GM10266 (cell line): ENCODE measurements around the gene CD248.

Source experiments
- DNase-seq: peaks from one replicate; pipeline ENCODE4 v3.0.0; 2012; ENCODE audit errors: extremely low spot score
- TF ChIP-seq, protein P1 (sequence below): IDR thresholded peaks from 2 replicates; pipeline ENCODE4 v1.5.1; 2012; ENCODE audit warnings: mild to moderate bottlenecking, low read depth; ENCODE audit not compliant: control insufficient read depth, insufficient read depth; ENCODE audit errors: missing control alignments

The CD248 gene

GRCh38 chr11:66316849-66317251 lies at the start of gene CD248:
TSS of gene CD248 (minus strand) at chr11:66317044. CDS start at chr11:66317027, 17 bp downstream.
- no peak for DNase-seq
- TF ChIP-seq, protein P1, sequence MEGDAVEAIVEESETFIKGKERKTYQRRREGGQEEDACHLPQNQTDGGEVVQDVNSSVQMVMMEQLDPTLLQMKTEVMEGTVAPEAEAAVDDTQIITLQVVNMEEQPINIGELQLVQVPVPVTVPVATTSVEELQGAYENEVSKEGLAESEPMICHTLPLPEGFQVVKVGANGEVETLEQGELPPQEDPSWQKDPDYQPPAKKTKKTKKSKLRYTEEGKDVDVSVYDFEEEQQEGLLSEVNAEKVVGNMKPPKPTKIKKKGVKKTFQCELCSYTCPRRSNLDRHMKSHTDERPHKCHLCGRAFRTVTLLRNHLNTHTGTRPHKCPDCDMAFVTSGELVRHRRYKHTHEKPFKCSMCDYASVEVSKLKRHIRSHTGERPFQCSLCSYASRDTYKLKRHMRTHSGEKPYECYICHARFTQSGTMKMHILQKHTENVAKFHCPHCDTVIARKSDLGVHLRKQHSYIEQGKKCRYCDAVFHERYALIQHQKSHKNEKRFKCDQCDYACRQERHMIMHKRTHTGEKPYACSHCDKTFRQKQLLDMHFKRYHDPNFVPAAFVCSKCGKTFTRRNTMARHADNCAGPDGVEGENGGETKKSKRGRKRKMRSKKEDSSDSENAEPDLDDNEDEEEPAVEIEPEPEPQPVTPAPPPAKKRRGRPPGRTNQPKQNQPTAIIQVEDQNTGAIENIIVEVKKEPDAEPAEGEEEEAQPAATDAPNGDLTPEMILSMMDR: no peak

- DNase-seq: peak; percentile 7
- TF ChIP-seq, protein P1: no peak
Measured at GRCh38 chr11:66365711-66366619, 49.1 kb upstream of the CD248 start.

DNA sequence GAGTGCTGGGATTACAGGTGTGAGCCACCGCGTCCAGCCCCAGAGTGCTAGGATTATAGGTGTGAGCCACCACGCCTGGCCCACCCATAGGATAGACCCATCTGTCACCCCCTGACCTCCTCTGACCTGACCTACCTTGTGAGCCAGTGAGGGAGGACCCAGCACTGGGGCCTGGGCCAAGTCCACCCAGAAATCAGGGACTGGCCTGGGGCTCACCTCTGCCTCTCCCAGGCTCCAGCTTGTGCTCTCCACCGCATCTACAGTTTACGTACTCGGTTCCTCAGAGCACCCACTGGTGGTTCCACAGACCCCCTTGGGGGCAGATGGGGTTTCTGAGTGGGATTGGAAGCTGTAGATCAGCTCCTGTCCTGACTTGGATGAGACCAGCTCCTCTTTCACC lies 48.3 kb upstream of the CD248 start:
- TF ChIP-seq, protein P1: no peak
- DNase-seq: no peak

GRCh38 chr11:66363805-66364535 lies 47.1 kb upstream of the CD248 start:
- DNase-seq: peak; percentile 81
- TF ChIP-seq, protein P1: peak; percentile 87

- DNase-seq: no peak
- TF ChIP-seq, protein P1: no peak
Measured at GRCh38 chr11:66363187-66363601, 46.4 kb upstream of the CD248 start.

DNA sequence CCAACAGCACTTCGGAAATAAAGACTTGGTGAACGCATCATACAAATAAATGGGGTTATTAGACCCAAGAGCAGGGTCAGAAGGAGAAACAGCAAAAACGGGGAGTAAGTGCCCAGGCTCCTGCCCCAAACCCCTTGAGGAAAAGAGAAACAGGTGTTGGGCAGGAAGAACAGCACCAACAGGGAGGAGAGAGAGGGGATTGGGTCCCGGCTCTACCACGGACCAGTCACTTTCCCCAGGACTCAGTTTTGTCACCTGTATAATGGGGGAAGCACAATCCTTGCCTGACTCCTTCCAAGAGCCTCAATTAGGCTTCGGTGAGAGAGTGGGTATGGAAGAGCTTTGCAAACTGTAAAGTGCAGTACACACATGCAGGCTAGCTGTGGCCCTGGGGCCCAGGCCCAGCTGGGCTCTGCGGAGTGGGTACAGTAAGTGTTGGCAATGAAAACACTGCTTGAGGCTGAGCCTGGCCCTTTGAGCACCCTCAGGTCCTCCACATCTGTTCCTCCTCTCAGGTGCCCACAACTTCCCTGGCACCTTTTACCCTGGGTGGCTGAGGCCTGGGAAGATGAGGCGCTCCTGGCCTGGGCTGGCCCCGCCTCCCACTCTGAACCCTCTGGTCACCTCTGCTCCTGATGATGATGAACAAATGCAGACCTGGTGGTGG lies 45.8 kb upstream of the CD248 start:
- TF ChIP-seq, protein P1: no peak
- DNase-seq: no peak
